Neuronal stem cell (in vitro differentiated cells): ENCODE data around the gene UPF2. TPM values are rescaled to one million over a fixed set of nuclear protein-coding genes. Genes with fewer than 3 reads are reported as not detected.

Experiments
- DNase-seq: peaks from one replicate; pipeline ENCODE4 v3.0.0-alpha.2; 2013; ENCODE audit warnings: low spot score
- H2AFZ ChIP-seq: one replicate; pipeline ENCODE4 v1.6.1; 2013; ENCODE audit warnings: mild to moderate bottlenecking, low read length, inconsistent platforms
- H2AK5ac ChIP-seq: 2 replicates; pipeline ENCODE4 v1.6.1; 2013; ENCODE audit warnings: low read depth, mild to moderate bottlenecking, inconsistent platforms, low read length, moderate library complexity, mixed read lengths
- H2BK120ac ChIP-seq: 2 replicates; pipeline ENCODE4 v1.6.1; 2013; ENCODE audit warnings: low read depth, mild to moderate bottlenecking, inconsistent platforms, low read length, moderate library complexity, mixed read lengths
- H2BK12ac ChIP-seq: one replicate; pipeline ENCODE4 v1.6.1; 2013; ENCODE audit warnings: low read length, inconsistent platforms
- H2BK15ac ChIP-seq: 2 replicates; pipeline ENCODE4 v1.6.1; 2013; ENCODE audit warnings: mild to moderate bottlenecking, low read length, inconsistent platforms, mixed read lengths
- H2BK5ac ChIP-seq: one replicate; pipeline ENCODE4 v1.6.1; 2013; ENCODE audit warnings: inconsistent platforms, mild to moderate bottlenecking, low read length, moderate library complexity
- H3K14ac ChIP-seq: one replicate; pipeline ENCODE4 v1.6.1; 2013; ENCODE audit warnings: low read length, inconsistent platforms
- H3K18ac ChIP-seq: 2 replicates; pipeline ENCODE4 v1.6.1; 2013; ENCODE audit warnings: low read length, inconsistent platforms
- H3K23ac ChIP-seq: 2 replicates; pipeline ENCODE4 v1.6.1; 2013; ENCODE audit warnings: low read depth, mild to moderate bottlenecking, mixed read lengths, low read length, inconsistent platforms; ENCODE audit not compliant: poor library complexity
- H3K27ac ChIP-seq: replicated peaks from 3 replicates; pipeline ENCODE4 v1.5.1; 2013; ENCODE audit warnings: low read length, inconsistent platforms
- H3K27me3 ChIP-seq, 3 experiments: 2 replicates each; pipeline ENCODE4 v1.6.1; 2013; ENCODE audit warnings: low read length in 3 of 3, mild to moderate bottlenecking in 2 of 3, inconsistent platforms in 1 of 3, low read depth in 1 of 3, mixed read lengths in 1 of 3, moderate library complexity in 1 of 3; ENCODE audit not compliant: control insufficient read depth in 3 of 3, insufficient read depth in 3 of 3
- H3K36me3 ChIP-seq, 2 donors: replicated peaks in 1 of 2; 2 replicates each; pipeline ENCODE4 v1.6.1; 2013; ENCODE audit warnings: low read length in 2 of 2; ENCODE audit not compliant: control insufficient read depth in 2 of 2, insufficient read depth in 2 of 2
- H3K4ac ChIP-seq: 2 replicates; pipeline ENCODE4 v1.6.1; 2013; ENCODE audit warnings: inconsistent platforms, mild to moderate bottlenecking, low read length, moderate library complexity
- H3K4me1 ChIP-seq, 2 donors: 1 replicate in 1 of 2; 2 replicates in 1 of 2; pipeline ENCODE4 v1.6.1; 2013; ENCODE audit warnings: low read length in 2 of 2, low read depth in 1 of 2; ENCODE audit not compliant: control insufficient read depth in 2 of 2, insufficient read depth in 1 of 2
- H3K4me2 ChIP-seq: one replicate; pipeline ENCODE4 v1.6.1; 2013; ENCODE audit warnings: mild to moderate bottlenecking, low read length, inconsistent platforms; ENCODE audit not compliant: insufficient read depth, poor library complexity, severe bottlenecking
- H3K4me3 ChIP-seq, 2 donors: 2 replicates each; pipeline ENCODE4 v1.5.1; 2013; ENCODE audit warnings: low read length in 2 of 2, mild to moderate bottlenecking in 2 of 2, inconsistent platforms in 1 of 2, moderate library complexity in 1 of 2
- H3K79me1 ChIP-seq: one replicate; pipeline ENCODE4 v1.6.1; 2013; ENCODE audit warnings: low read depth, mild to moderate bottlenecking, inconsistent platforms, low read length, moderate library complexity
- H3K9ac ChIP-seq: one replicate; pipeline ENCODE4 v1.6.1; 2013; ENCODE audit warnings: mild to moderate bottlenecking, low read depth, low read length, inconsistent platforms; ENCODE audit not compliant: poor library complexity
- H3K9me3 ChIP-seq, 2 donors: replicated peaks in 1 of 2; 2 replicates each; pipeline versions ENCODE3 to v1.6.1; 2013; ENCODE audit warnings: low read length in 2 of 2, mild to moderate bottlenecking in 2 of 2, inconsistent platforms in 1 of 2, low read depth in 1 of 2, mixed read lengths in 1 of 2, moderate library complexity in 1 of 2; ENCODE audit not compliant: control insufficient read depth in 2 of 2, insufficient read depth in 1 of 2
- H4K8ac ChIP-seq: one replicate; pipeline ENCODE4 v1.6.1; 2013; ENCODE audit warnings: low read depth, mild to moderate bottlenecking, inconsistent platforms, low read length, moderate library complexity
- H4K91ac ChIP-seq: one replicate; pipeline ENCODE4 v1.6.1; 2013; ENCODE audit warnings: low read length, low read depth, mild to moderate bottlenecking, inconsistent platforms; ENCODE audit not compliant: poor library complexity
- WGBS, 2 donors: extraction: QIAGEN DNeasy Blood & Tissue Kit; methylation state at CpG; one replicate each; pipeline ENCODE4 v1.1.7; 2013; ENCODE audit warnings: missing lambda C conversion rate in 2 of 2, mixed read lengths in 1 of 2; ENCODE audit not compliant: insufficient read length in 2 of 2, insufficient replicate concordance in 1 of 2; ENCODE audit errors: extremely low coverage in 2 of 2; 5-methylcytosine and 5-hydroxymethylcytosine counted together
- polyA plus RNA-seq, 2 experiments: library from polyadenylated mRNA; stranded (reverse); fragments of 200-250 nt; gene quantifications; one replicate each; pipeline ENCODE4 v1.2.3, GENCODE V29; 2013

The UPF2 gene, protein sequence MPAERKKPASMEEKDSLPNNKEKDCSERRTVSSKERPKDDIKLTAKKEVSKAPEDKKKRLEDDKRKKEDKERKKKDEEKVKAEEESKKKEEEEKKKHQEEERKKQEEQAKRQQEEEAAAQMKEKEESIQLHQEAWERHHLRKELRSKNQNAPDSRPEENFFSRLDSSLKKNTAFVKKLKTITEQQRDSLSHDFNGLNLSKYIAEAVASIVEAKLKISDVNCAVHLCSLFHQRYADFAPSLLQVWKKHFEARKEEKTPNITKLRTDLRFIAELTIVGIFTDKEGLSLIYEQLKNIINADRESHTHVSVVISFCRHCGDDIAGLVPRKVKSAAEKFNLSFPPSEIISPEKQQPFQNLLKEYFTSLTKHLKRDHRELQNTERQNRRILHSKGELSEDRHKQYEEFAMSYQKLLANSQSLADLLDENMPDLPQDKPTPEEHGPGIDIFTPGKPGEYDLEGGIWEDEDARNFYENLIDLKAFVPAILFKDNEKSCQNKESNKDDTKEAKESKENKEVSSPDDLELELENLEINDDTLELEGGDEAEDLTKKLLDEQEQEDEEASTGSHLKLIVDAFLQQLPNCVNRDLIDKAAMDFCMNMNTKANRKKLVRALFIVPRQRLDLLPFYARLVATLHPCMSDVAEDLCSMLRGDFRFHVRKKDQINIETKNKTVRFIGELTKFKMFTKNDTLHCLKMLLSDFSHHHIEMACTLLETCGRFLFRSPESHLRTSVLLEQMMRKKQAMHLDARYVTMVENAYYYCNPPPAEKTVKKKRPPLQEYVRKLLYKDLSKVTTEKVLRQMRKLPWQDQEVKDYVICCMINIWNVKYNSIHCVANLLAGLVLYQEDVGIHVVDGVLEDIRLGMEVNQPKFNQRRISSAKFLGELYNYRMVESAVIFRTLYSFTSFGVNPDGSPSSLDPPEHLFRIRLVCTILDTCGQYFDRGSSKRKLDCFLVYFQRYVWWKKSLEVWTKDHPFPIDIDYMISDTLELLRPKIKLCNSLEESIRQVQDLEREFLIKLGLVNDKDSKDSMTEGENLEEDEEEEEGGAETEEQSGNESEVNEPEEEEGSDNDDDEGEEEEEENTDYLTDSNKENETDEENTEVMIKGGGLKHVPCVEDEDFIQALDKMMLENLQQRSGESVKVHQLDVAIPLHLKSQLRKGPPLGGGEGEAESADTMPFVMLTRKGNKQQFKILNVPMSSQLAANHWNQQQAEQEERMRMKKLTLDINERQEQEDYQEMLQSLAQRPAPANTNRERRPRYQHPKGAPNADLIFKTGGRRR
- 26.1 TPM for polyA plus RNA-seq (2013, experiment 1 of 2)
- 28.2 TPM for polyA plus RNA-seq (2013, experiment 2 of 2)

- Histone ChIP-seq H2BK5ac (peak within 1 kb of the TSS; percentile 99), H3K36me3 (peaks cover 0 to 7% of the 10 kb centered on the region in 2 donors), H2BK12ac (peak within 1 kb of the TSS; percentile 41), H3K18ac (peak within 1 kb of the TSS; percentile 98), H4K91ac (peak within 1 kb of the TSS; percentile 40), H3K4me2 (peak within 1 kb of the TSS; percentile 86), H2BK120ac (peak within 1 kb of the TSS; percentile 91), H3K23ac (peak within 1 kb of the TSS; percentile 87), H3K27me3 (no peaks in the 10 kb centered on the region), H3K9me3 (no peaks in the 10 kb centered on the region), H2AFZ (peak within 1 kb of the TSS; percentile 100), H3K9ac (peak within 1 kb of the TSS; percentile 98), H4K8ac (no peak within 1 kb of the TSS), H3K79me1 (peaks cover 6% of the 10 kb centered on the region), H3K14ac (peak within 1 kb of the TSS; percentile 97), H2BK15ac (peak within 1 kb of the TSS; percentile 63), H2AK5ac (peak within 1 kb of the TSS; percentile 91), H3K4me1 (peaks cover 0 to 10% of the 10 kb centered on the region in 2 donors), H3K4ac (peak within 1 kb of the TSS; percentile 11), H3K27ac (peak within 1 kb of the TSS; percentile 88), H3K4me3 (peak within 1 kb of the TSS; percentile 95 to 97)
- no CpG with 5 or more reads among the region's 56 CpGs for WGBS, 2 donors
- DNase-seq: peak; percentile 97
Observed at GRCh38 chr10:12042797-12043651, at the start of gene UPF2. TSS of gene UPF2 (minus strand) at chr10:12042809. CDS start at chr10:12035423, 7,386 bp downstream.

GRCh38 chr10:12091421-12091820 lies 48.8 kb upstream of the UPF2 start:
- H2BK12ac ChIP-seq: no peak overlapping the region
- no peak overlapping the region for H4K8ac ChIP-seq
- no peak overlapping the region for H3K4me3 ChIP-seq
- H3K14ac ChIP-seq: no peak overlapping the region
- H3K27me3 ChIP-seq: no peaks in the 10 kb centered on the region
- H2BK120ac ChIP-seq: no peak overlapping the region
- no peaks in the 10 kb centered on the region for H3K4me1 ChIP-seq
- H3K36me3 ChIP-seq: peaks cover 29 to 92% of the 10 kb centered on the region in 2 donors
- no peak overlapping the region for H3K4me2 ChIP-seq
- no peaks in the 10 kb centered on the region for H3K79me1 ChIP-seq
- no peak overlapping the region for H3K27ac ChIP-seq
- no peak overlapping the region for H3K18ac ChIP-seq
- H3K23ac ChIP-seq: no peak overlapping the region
- H3K9me3 ChIP-seq: no peaks in the 10 kb centered on the region
- H3K4ac ChIP-seq: no peak overlapping the region
- no peak overlapping the region for H2BK5ac ChIP-seq
- no peak overlapping the region for H4K91ac ChIP-seq
- no peak overlapping the region for H2BK15ac ChIP-seq
- no peak for DNase-seq
- no peak overlapping the region for H2AK5ac ChIP-seq
- no CpG with 5 or more reads among the region's 4 CpGs for WGBS, 2 donors
- H3K9ac ChIP-seq: no peak overlapping the region
- no peak overlapping the region for H2AFZ ChIP-seq

DNA sequence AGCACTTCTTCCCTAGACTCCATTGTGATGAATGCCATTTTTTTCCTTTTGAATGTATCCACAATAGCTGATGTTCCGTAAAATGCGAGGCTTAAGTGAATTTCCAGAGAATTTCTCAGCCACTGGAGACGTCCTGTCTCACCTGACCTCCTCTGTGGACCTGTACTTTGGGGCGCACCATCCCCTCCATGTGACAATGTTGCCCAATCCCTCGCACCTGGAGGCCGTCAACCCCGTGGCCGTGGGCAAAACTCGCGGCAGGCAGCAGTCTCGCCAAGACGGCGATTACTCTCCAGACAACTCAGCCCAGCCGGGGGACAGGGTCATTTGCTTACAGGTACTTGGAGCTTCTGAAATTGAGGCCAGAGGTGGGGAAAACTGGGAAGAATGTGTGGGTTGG lies 46.3 kb upstream of the UPF2 start:
- Histone ChIP-seq H3K4ac (no peak overlapping the region), H3K23ac (no peak overlapping the region), H4K8ac (no peak overlapping the region), H3K9me3 (no peaks in the 10 kb centered on the region), H2AK5ac (no peak overlapping the region), H3K4me2 (no peak overlapping the region), H3K14ac (no peak overlapping the region), H3K4me3 (no peak overlapping the region), H3K79me1 (peaks cover 2% of the 10 kb centered on the region), H3K4me1 (no peaks in the 10 kb centered on the region), H2BK120ac (no peak overlapping the region), H2BK15ac (no peak overlapping the region), H3K36me3 (peaks cover 20 to 93% of the 10 kb centered on the region in 2 donors), H3K18ac (no peak overlapping the region), H3K27ac (no peak overlapping the region), H3K9ac (no peak overlapping the region), H2BK12ac (no peak overlapping the region), H2BK5ac (no peak overlapping the region), H2AFZ (no peak overlapping the region), H3K27me3 (no peaks in the 10 kb centered on the region), H4K91ac (no peak overlapping the region)
- DNase-seq: no peak
- no CpG with 5 or more reads among the region's 14 CpGs for WGBS, 2 donors
